H9 (cell line): ENCODE measurements around the gene CMTM5. TPM values are rescaled to one million over a fixed set of nuclear protein-coding genes. Genes with fewer than 3 reads are reported as not detected.
"Not testable (repeated sequence)": the region's sequence is repeated elsewhere in the genome, so short reads cannot be mapped to it uniquely, and the experiment has no call there.

Experiments
- DNase-seq: peaks from one replicate; pipeline ENCODE4 v3.0.0-alpha.2; 2017
- H2AFZ ChIP-seq: one replicate; pipeline ENCODE4 v1.6.1; 2013; ENCODE audit warnings: mild to moderate bottlenecking, low read length, control low read depth, moderate library complexity
- H2AK5ac ChIP-seq: 2 replicates; pipeline ENCODE4 v1.6.1; 2013; ENCODE audit warnings: low read length, control low read depth, mixed read lengths; ENCODE audit not compliant: insufficient read length
- H2BK120ac ChIP-seq: one replicate; pipeline ENCODE4 v1.6.1; 2013; ENCODE audit warnings: low read depth, mild to moderate bottlenecking, low read length, control low read depth, inconsistent platforms; ENCODE audit not compliant: poor library complexity, severe bottlenecking
- H2BK12ac ChIP-seq: 2 replicates; pipeline ENCODE4 v1.6.1; 2013; ENCODE audit warnings: low read length, control low read depth, mixed read lengths, low read depth; ENCODE audit not compliant: insufficient read length
- H2BK15ac ChIP-seq: 2 replicates; pipeline ENCODE4 v1.6.1; 2013; ENCODE audit warnings: low read depth, low read length, control low read depth
- H2BK20ac ChIP-seq: one replicate; pipeline ENCODE4 v1.6.1; 2013; ENCODE audit warnings: low read depth, mild to moderate bottlenecking, low read length, control low read depth, inconsistent platforms; ENCODE audit not compliant: poor library complexity, severe bottlenecking
- H2BK5ac ChIP-seq: 2 replicates; pipeline ENCODE4 v1.6.1; 2013; ENCODE audit warnings: low read length, control low read depth, mixed read lengths; ENCODE audit not compliant: insufficient read length
- H3K14ac ChIP-seq: 2 replicates; pipeline ENCODE4 v1.6.1; 2013; ENCODE audit warnings: low read length, control low read depth; ENCODE audit not compliant: insufficient read depth
- H3K18ac ChIP-seq: 2 replicates; pipeline ENCODE4 v1.6.1; 2013; ENCODE audit warnings: low read depth, mild to moderate bottlenecking, mixed read lengths, low read length, control low read depth; ENCODE audit not compliant: insufficient read length
- H3K23ac ChIP-seq: 2 replicates; pipeline ENCODE4 v1.6.1; 2013; ENCODE audit warnings: low read length, control low read depth, mixed read lengths, low read depth; ENCODE audit not compliant: insufficient read length
- H3K23me2 ChIP-seq: 2 replicates; pipeline ENCODE4 v1.6.1; 2013; ENCODE audit warnings: low read depth, mild to moderate bottlenecking, mixed read lengths, low read length, control low read depth; ENCODE audit not compliant: insufficient read length, poor library complexity, severe bottlenecking
- H3K27ac ChIP-seq: 2 replicates; pipeline ENCODE4 v1.5.1; 2013; ENCODE audit warnings: low read length, control low read depth, mixed read lengths, low read depth; ENCODE audit not compliant: insufficient read length
- H3K27me3 ChIP-seq: 2 replicates; pipeline ENCODE4 v1.6.1; 2013; ENCODE audit warnings: low read length, control low read depth, inconsistent platforms; ENCODE audit not compliant: insufficient read depth
- H3K4ac ChIP-seq: 2 replicates; pipeline ENCODE4 v1.6.1; 2013; ENCODE audit warnings: low read depth, mild to moderate bottlenecking, control low read depth, inconsistent platforms, low read length, moderate library complexity
- H3K4me1 ChIP-seq: 2 replicates; pipeline ENCODE4 v1.6.1; 2013; ENCODE audit warnings: low read length, control low read depth, inconsistent platforms; ENCODE audit not compliant: insufficient read depth
- H3K4me2 ChIP-seq: 2 replicates; pipeline ENCODE4 v1.6.1; 2013; ENCODE audit warnings: low read length, control low read depth, mixed read lengths; ENCODE audit not compliant: insufficient read length, insufficient read depth
- H3K56ac ChIP-seq: 2 replicates; pipeline ENCODE4 v1.6.1; 2013; ENCODE audit warnings: low read depth, mild to moderate bottlenecking, mixed read lengths, low read length, control low read depth; ENCODE audit not compliant: insufficient read length
- H3K79me1 ChIP-seq: 2 replicates; pipeline ENCODE4 v1.6.1; 2013; ENCODE audit warnings: low read depth, mild to moderate bottlenecking, moderate library complexity, low read length, control low read depth, inconsistent platforms; ENCODE audit not compliant: insufficient read depth, poor library complexity, severe bottlenecking
- H3K79me2 ChIP-seq: 2 replicates; pipeline ENCODE4 v1.6.1; 2013; ENCODE audit warnings: low read length, control low read depth, inconsistent platforms; ENCODE audit not compliant: insufficient read depth
- H3K9ac ChIP-seq: 2 replicates; pipeline ENCODE4 v1.6.1; 2013; ENCODE audit warnings: low read length, control low read depth, mixed read lengths; ENCODE audit not compliant: insufficient read length; ENCODE audit errors: extremely low read depth
- H3K9me3 ChIP-seq: one replicate; pipeline ENCODE4 v1.6.1; 2013; ENCODE audit warnings: low read depth, low read length, inconsistent platforms; ENCODE audit not compliant: control insufficient read depth
- H3T11ph ChIP-seq: one replicate; pipeline ENCODE4 v1.6.1; 2013; ENCODE audit warnings: mild to moderate bottlenecking, low read length, control low read depth, inconsistent platforms
- H4K20me1 ChIP-seq: one replicate; pipeline ENCODE4 v1.6.1; 2013; ENCODE audit not compliant: control insufficient read depth, insufficient read length, insufficient read depth
- H4K5ac ChIP-seq: 2 replicates; pipeline ENCODE4 v1.6.1; 2013; ENCODE audit warnings: low read depth, mild to moderate bottlenecking, mixed read lengths, low read length, control low read depth; ENCODE audit not compliant: insufficient read length
- H4K8ac ChIP-seq: replicated peaks from 2 replicates; pipeline ENCODE4 v1.6.1; 2013; ENCODE audit warnings: low read length, control low read depth, mixed read lengths, low read depth; ENCODE audit not compliant: insufficient read length
- H4K91ac ChIP-seq: 2 replicates; pipeline ENCODE4 v1.6.1; 2013; ENCODE audit warnings: low read depth, mild to moderate bottlenecking, moderate library complexity, mixed read lengths, low read length, control low read depth; ENCODE audit not compliant: insufficient read length
- H3K27ac Mint-ChIP-seq, 3 experiments: 2 replicates in 2 of 3; 3 replicates in 1 of 3; pipeline ENCODE4 v1.8.0; 2020 to 2021; ENCODE audit warnings: mixed read lengths in 3 of 3, mild to moderate bottlenecking in 1 of 3, moderate library complexity in 1 of 3
- H3K27me3 Mint-ChIP-seq: 2 replicates; pipeline ENCODE4 v1.8.0; 2021; ENCODE audit warnings: low read depth, mild to moderate bottlenecking, moderate library complexity, mixed read lengths
- H3K36me3 Mint-ChIP-seq, 3 experiments: 2 replicates in 2 of 3; 3 replicates in 1 of 3; pipeline ENCODE4 v1.8.0; 2020 to 2021; ENCODE audit warnings: low read depth in 3 of 3, mixed read lengths in 3 of 3; ENCODE audit not compliant: insufficient read depth in 1 of 3
- H3K4me1 Mint-ChIP-seq, 2 experiments: 2 replicates each; pipeline ENCODE4 v1.8.0; 2020; ENCODE audit warnings: mixed read lengths in 2 of 2
- H3K4me3 Mint-ChIP-seq, 2 experiments: 2 replicates in 1 of 2; 3 replicates in 1 of 2; pipeline ENCODE4 v1.8.0; 2020 to 2021; ENCODE audit warnings: mild to moderate bottlenecking in 2 of 2, mixed read lengths in 2 of 2, moderate library complexity in 1 of 2
- H3K9me3 Mint-ChIP-seq, 2 experiments: 2 replicates in 1 of 2; 3 replicates in 1 of 2; pipeline ENCODE4 v1.8.0; 2020; ENCODE audit warnings: mild to moderate bottlenecking in 2 of 2, mixed read lengths in 2 of 2, moderate library complexity in 1 of 2
- WGBS: extraction: QIAGEN DNeasy Blood & Tissue Kit; methylation state at CpG from one replicate; pipeline ENCODE4 v1.1.7; 2013; ENCODE audit warnings: missing lambda C conversion rate, low lambda C conversion rate, mixed read lengths; ENCODE audit not compliant: insufficient read length; ENCODE audit errors: extremely low coverage; 5-methylcytosine and 5-hydroxymethylcytosine counted together
- total RNA-seq: library from RNA; stranded (reverse); gene quantifications from 2 replicates; pipeline ENCODE4 v1.2.1, GENCODE V29; 2021
- TF ChIP-seq, protein P1 (sequence below): fragments of 200-600 bp; sonication (generic); conservative IDR thresholded peaks from 3 replicates; pipeline ENCODE4 v1.8.0; 2021; ENCODE audit warnings: antibody characterized with exemption, mild to moderate bottlenecking

Gene CMTM5
- total RNA-seq, 1 experiment from 2014 or later: not detected

DNA sequence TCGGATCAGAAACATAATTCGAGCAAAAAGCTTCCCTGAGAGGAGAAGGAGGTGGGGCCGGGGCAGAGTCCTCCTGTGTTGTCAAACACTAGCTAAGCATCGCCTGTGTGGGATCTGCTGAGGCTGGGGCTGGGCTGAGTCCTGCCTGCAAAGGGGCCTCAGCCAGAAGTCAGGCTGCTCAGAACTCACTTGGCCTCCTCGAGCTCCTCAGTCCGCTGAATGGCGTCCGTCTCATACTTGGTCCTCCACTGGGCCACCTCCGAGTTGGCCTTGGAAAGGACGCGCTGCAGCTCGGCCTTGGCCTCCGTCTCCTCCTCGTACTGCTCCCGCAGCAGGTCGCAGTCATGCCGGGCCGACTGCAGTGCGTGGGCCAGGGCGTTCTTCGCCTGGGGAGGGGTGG, 41.2 kb downstream of the CMTM5 start:
- Histone ChIP-seq H2BK20ac (no peak overlapping the region), H3K79me2 (no peaks in the 10 kb centered on the region), H2BK12ac (no peak overlapping the region), H3K56ac (no peak overlapping the region), H3K9me3 (no peaks in the 10 kb centered on the region), H3K4me1 (no peaks in the 10 kb centered on the region), H3K27me3 (no peaks in the 10 kb centered on the region), H3K18ac (no peak overlapping the region), H2AFZ (no peak overlapping the region), H3K14ac (no peak overlapping the region), H3K23ac (no peak overlapping the region), H3T11ph (no peak overlapping the region), H4K91ac (no peak overlapping the region), H2BK15ac (no peak overlapping the region), H3K79me1 (no peaks in the 10 kb centered on the region), H2BK120ac (no peak overlapping the region), H3K4ac (no peak overlapping the region), H4K8ac (no peak overlapping the region), H3K4me2 (no peak overlapping the region), H2AK5ac (no peak overlapping the region), H3K23me2 (no peaks in the 10 kb centered on the region), H3K9ac (no peak overlapping the region), H3K27ac (no peak overlapping the region), H2BK5ac (no peak overlapping the region), H4K20me1 (no peaks in the 10 kb centered on the region), H4K5ac (no peak overlapping the region)
- Mint-ChIP-seq H3K4me1 (peaks cover 0 to 5% of the 10 kb centered on the region in 2 experiments; a peak in 3 of 4 replicates), H3K36me3 (no peaks in the 10 kb centered on the region), H3K4me3 (no peak overlapping the region), H3K27ac (no peak overlapping the region), H3K27me3 (peaks cover 39% of the 10 kb centered on the region), H3K9me3 (peaks cover 0 to 3% of the 10 kb centered on the region in 2 experiments; a peak in 3 of 5 replicates)
- no peak for DNase-seq
- TF ChIP-seq, protein P1, sequence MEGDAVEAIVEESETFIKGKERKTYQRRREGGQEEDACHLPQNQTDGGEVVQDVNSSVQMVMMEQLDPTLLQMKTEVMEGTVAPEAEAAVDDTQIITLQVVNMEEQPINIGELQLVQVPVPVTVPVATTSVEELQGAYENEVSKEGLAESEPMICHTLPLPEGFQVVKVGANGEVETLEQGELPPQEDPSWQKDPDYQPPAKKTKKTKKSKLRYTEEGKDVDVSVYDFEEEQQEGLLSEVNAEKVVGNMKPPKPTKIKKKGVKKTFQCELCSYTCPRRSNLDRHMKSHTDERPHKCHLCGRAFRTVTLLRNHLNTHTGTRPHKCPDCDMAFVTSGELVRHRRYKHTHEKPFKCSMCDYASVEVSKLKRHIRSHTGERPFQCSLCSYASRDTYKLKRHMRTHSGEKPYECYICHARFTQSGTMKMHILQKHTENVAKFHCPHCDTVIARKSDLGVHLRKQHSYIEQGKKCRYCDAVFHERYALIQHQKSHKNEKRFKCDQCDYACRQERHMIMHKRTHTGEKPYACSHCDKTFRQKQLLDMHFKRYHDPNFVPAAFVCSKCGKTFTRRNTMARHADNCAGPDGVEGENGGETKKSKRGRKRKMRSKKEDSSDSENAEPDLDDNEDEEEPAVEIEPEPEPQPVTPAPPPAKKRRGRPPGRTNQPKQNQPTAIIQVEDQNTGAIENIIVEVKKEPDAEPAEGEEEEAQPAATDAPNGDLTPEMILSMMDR: no peak
- no CpG with 5 or more reads among the region's 21 CpGs for WGBS

- H3K9ac ChIP-seq, H3K27ac ChIP-seq, H3K4me1 ChIP-seq, H3K79me2 ChIP-seq, H4K91ac ChIP-seq, H3K56ac ChIP-seq, H3K4me1 Mint-ChIP-seq, H3K9me3 Mint-ChIP-seq, DNase-seq, H2BK5ac ChIP-seq, H3K23ac ChIP-seq, H4K8ac ChIP-seq, H2AK5ac ChIP-seq, H3K79me1 ChIP-seq, H4K20me1 ChIP-seq, H2BK120ac ChIP-seq, H2AFZ ChIP-seq, H2BK12ac ChIP-seq, H2BK15ac ChIP-seq, H2BK20ac ChIP-seq, H3K27ac Mint-ChIP-seq, H3K9me3 ChIP-seq, H3T11ph ChIP-seq, H3K4me2 ChIP-seq, H3K14ac ChIP-seq, H4K5ac ChIP-seq, H3K23me2 ChIP-seq, H3K4me3 Mint-ChIP-seq, H3K4ac ChIP-seq, H3K27me3 ChIP-seq, H3K18ac ChIP-seq, H3K36me3 Mint-ChIP-seq: not testable (repeated sequence)
- peaks cover 43% of the 10 kb centered on the region for H3K27me3 Mint-ChIP-seq
- WGBS: 100% methylated on average over 1 of the region's 17 CpGs
Measured at GRCh38 chr14:23419646-23420045, 42.8 kb downstream of the CMTM5 start.
